ENCODE results near the gene CA10.

The CA10 gene

GRCh38 chr17:51685287-51685909 is 473.1 kb downstream of the CA10 start:
- H3K36me3 ChIP-seq (ENCODE audit: insufficient read depth, low read length) = no peaks in the 10 kb centered on the region
- H3K27me3 ChIP-seq (ENCODE audit: control insufficient read depth in 1 of 2, insufficient read depth in 2 of 2, low read length in 2 of 2) = no peaks in the 10 kb centered on the region
- H3K9ac ChIP-seq (ENCODE audit: low read length) = no peak overlapping the region
- H3K9me3 ChIP-seq (ENCODE audit: low read length) = no peaks in the 10 kb centered on the region
- no peak overlapping the region for H3K27ac ChIP-seq (ENCODE audit: low read depth, low read length)
- no peaks in the 10 kb centered on the region for H3K4me1 ChIP-seq (ENCODE audit: insufficient read depth, low read length)
- H3K4me3 ChIP-seq (ENCODE audit: low read depth in 1 of 2, low read length in 2 of 2) = no peak overlapping the region

GRCh38 chr17:51684214-51684613 is 474.3 kb downstream of the CA10 start:
- no peaks in the 10 kb centered on the region for H3K9me3 ChIP-seq (ENCODE audit: low read length)
- H3K4me1 ChIP-seq (ENCODE audit: insufficient read depth, low read length) = no peaks in the 10 kb centered on the region
- H3K27me3 ChIP-seq (ENCODE audit: control insufficient read depth in 1 of 2, insufficient read depth in 2 of 2, low read length in 2 of 2) = no peaks in the 10 kb centered on the region
- no peak overlapping the region for H3K4me3 ChIP-seq (ENCODE audit: low read depth in 1 of 2, low read length in 2 of 2)
- no peaks in the 10 kb centered on the region for H3K36me3 ChIP-seq (ENCODE audit: insufficient read depth, low read length)
- H3K9ac ChIP-seq (ENCODE audit: low read length) = no peak overlapping the region
- no peak overlapping the region for H3K27ac ChIP-seq (ENCODE audit: low read depth, low read length)

- Histone ChIP-seq H3K27me3 (ENCODE audit: control insufficient read depth in 1 of 2, insufficient read depth in 2 of 2, low read length in 2 of 2) (no peaks in the 10 kb centered on the region), H3K9me3 (ENCODE audit: low read length) (no peaks in the 10 kb centered on the region), H3K4me3 (ENCODE audit: low read depth in 1 of 2, low read length in 2 of 2) (no peak overlapping the region), H3K27ac (ENCODE audit: low read depth, low read length) (no peak overlapping the region), H3K9ac (ENCODE audit: low read length) (no peak overlapping the region), H3K36me3 (ENCODE audit: insufficient read depth, low read length) (no peaks in the 10 kb centered on the region), H3K4me1 (ENCODE audit: insufficient read depth, low read length) (no peaks in the 10 kb centered on the region)
These were observed 475.2 kb downstream of the CA10 start for GRCh38 chr17:51683291-51683690.

- H3K4me3 ChIP-seq (ENCODE audit: low read depth in 1 of 2, low read length in 2 of 2) = no peak overlapping the region
- no peak overlapping the region for H3K27ac ChIP-seq (ENCODE audit: low read depth, low read length)
- H3K36me3 ChIP-seq (ENCODE audit: insufficient read depth, low read length) = no peaks in the 10 kb centered on the region
- H3K4me1 ChIP-seq (ENCODE audit: insufficient read depth, low read length) = no peaks in the 10 kb centered on the region
- H3K9ac ChIP-seq (ENCODE audit: low read length) = no peak overlapping the region
- no peaks in the 10 kb centered on the region for H3K27me3 ChIP-seq (ENCODE audit: control insufficient read depth in 1 of 2, insufficient read depth in 2 of 2, low read length in 2 of 2)
- no peaks in the 10 kb centered on the region for H3K9me3 ChIP-seq (ENCODE audit: low read length)
These were observed 476.4 kb downstream of the CA10 start for GRCh38 chr17:51682115-51682514.

- no peaks in the 10 kb centered on the region for H3K27me3 ChIP-seq (ENCODE audit: control insufficient read depth in 1 of 2, insufficient read depth in 2 of 2, low read length in 2 of 2)
- no peaks in the 10 kb centered on the region for H3K9me3 ChIP-seq (ENCODE audit: low read length)
- no peaks in the 10 kb centered on the region for H3K36me3 ChIP-seq (ENCODE audit: insufficient read depth, low read length)
- H3K4me3 ChIP-seq (ENCODE audit: low read depth in 1 of 2, low read length in 2 of 2) = no peak overlapping the region
- no peak overlapping the region for H3K9ac ChIP-seq (ENCODE audit: low read length)
- H3K4me1 ChIP-seq (ENCODE audit: insufficient read depth, low read length) = no peaks in the 10 kb centered on the region
- no peak overlapping the region for H3K27ac ChIP-seq (ENCODE audit: low read depth, low read length)
These were observed 480.6 kb downstream of the CA10 start for GRCh38 chr17:51677875-51678274.

GRCh38 chr17:51676691-51677487 is 481.6 kb downstream of the CA10 start:
- no peaks in the 10 kb centered on the region for H3K36me3 ChIP-seq (ENCODE audit: insufficient read depth, low read length)
- no peak overlapping the region for H3K4me3 ChIP-seq (ENCODE audit: low read depth in 1 of 2, low read length in 2 of 2)
- no peaks in the 10 kb centered on the region for H3K9me3 ChIP-seq (ENCODE audit: low read length)
- H3K27me3 ChIP-seq (ENCODE audit: control insufficient read depth in 1 of 2, insufficient read depth in 2 of 2, low read length in 2 of 2) = no peaks in the 10 kb centered on the region
- no peak overlapping the region for H3K9ac ChIP-seq (ENCODE audit: low read length)
- H3K27ac ChIP-seq (ENCODE audit: low read depth, low read length) = no peak overlapping the region
- no peaks in the 10 kb centered on the region for H3K4me1 ChIP-seq (ENCODE audit: insufficient read depth, low read length)

- Histone ChIP-seq H3K27ac (ENCODE audit: low read depth, low read length) (no peak overlapping the region), H3K9me3 (ENCODE audit: low read length) (no peaks in the 10 kb centered on the region), H3K4me3 (ENCODE audit: low read depth in 1 of 2, low read length in 2 of 2) (no peak overlapping the region), H3K36me3 (ENCODE audit: insufficient read depth, low read length) (no peaks in the 10 kb centered on the region), H3K4me1 (ENCODE audit: insufficient read depth, low read length) (no peaks in the 10 kb centered on the region), H3K9ac (ENCODE audit: low read length) (no peak overlapping the region), H3K27me3 (ENCODE audit: control insufficient read depth in 1 of 2, insufficient read depth in 2 of 2, low read length in 2 of 2) (no peaks in the 10 kb centered on the region)
These were observed 483.8 kb downstream of the CA10 start for GRCh38 chr17:51674579-51675255.

GRCh38 chr17:51673070-51673469 is 485.4 kb downstream of the CA10 start:
- H3K27ac ChIP-seq (ENCODE audit: low read depth, low read length) = no peak overlapping the region
- no peak overlapping the region for H3K4me3 ChIP-seq (ENCODE audit: low read depth in 1 of 2, low read length in 2 of 2)
- no peaks in the 10 kb centered on the region for H3K27me3 ChIP-seq (ENCODE audit: control insufficient read depth in 1 of 2, insufficient read depth in 2 of 2, low read length in 2 of 2)
- no peak overlapping the region for H3K9ac ChIP-seq (ENCODE audit: low read length)
- H3K4me1 ChIP-seq (ENCODE audit: insufficient read depth, low read length) = no peaks in the 10 kb centered on the region
- H3K36me3 ChIP-seq (ENCODE audit: insufficient read depth, low read length) = no peaks in the 10 kb centered on the region
- H3K9me3 ChIP-seq (ENCODE audit: low read length) = no peaks in the 10 kb centered on the region

- Histone ChIP-seq H3K4me1 (ENCODE audit: insufficient read depth, low read length) (no peaks in the 10 kb centered on the region), H3K9me3 (ENCODE audit: low read length) (no peaks in the 10 kb centered on the region), H3K27me3 (ENCODE audit: control insufficient read depth in 1 of 2, insufficient read depth in 2 of 2, low read length in 2 of 2) (no peaks in the 10 kb centered on the region), H3K9ac (ENCODE audit: low read length) (no peak overlapping the region), H3K36me3 (ENCODE audit: insufficient read depth, low read length) (no peaks in the 10 kb centered on the region), H3K27ac (ENCODE audit: low read depth, low read length) (no peak overlapping the region), H3K4me3 (ENCODE audit: low read depth in 1 of 2, low read length in 2 of 2) (no peak overlapping the region)
These were observed 486.4 kb downstream of the CA10 start for GRCh38 chr17:51672065-51672464.

- Histone ChIP-seq H3K9ac (ENCODE audit: low read length) (no peak overlapping the region), H3K27ac (ENCODE audit: low read depth, low read length) (no peak overlapping the region), H3K36me3 (ENCODE audit: insufficient read depth, low read length) (no peaks in the 10 kb centered on the region), H3K4me1 (ENCODE audit: insufficient read depth, low read length) (no peaks in the 10 kb centered on the region), H3K27me3 (ENCODE audit: control insufficient read depth in 1 of 2, insufficient read depth in 2 of 2, low read length in 2 of 2) (no peaks in the 10 kb centered on the region), H3K9me3 (ENCODE audit: low read length) (no peaks in the 10 kb centered on the region), H3K4me3 (ENCODE audit: low read depth in 1 of 2, low read length in 2 of 2) (no peak overlapping the region)
These were observed 487.6 kb downstream of the CA10 start for GRCh38 chr17:51670899-51671298.

- Histone ChIP-seq H3K36me3 (ENCODE audit: insufficient read depth, low read length) (no peaks in the 10 kb centered on the region), H3K9ac (ENCODE audit: low read length) (no peak overlapping the region), H3K9me3 (ENCODE audit: low read length) (no peaks in the 10 kb centered on the region), H3K27ac (ENCODE audit: low read depth, low read length) (no peak overlapping the region), H3K4me1 (ENCODE audit: insufficient read depth, low read length) (no peaks in the 10 kb centered on the region), H3K4me3 (ENCODE audit: low read depth in 1 of 2, low read length in 2 of 2) (no peak overlapping the region), H3K27me3 (ENCODE audit: control insufficient read depth in 1 of 2, insufficient read depth in 2 of 2, low read length in 2 of 2) (no peaks in the 10 kb centered on the region)
These were observed 489.6 kb downstream of the CA10 start for GRCh38 chr17:51668963-51669246.
